Endothelial cell of umbilical vein (primary cell): ENCODE results near the gene ATP13A3. TPM values are rescaled to one million over a fixed set of nuclear protein-coding genes. Genes with fewer than 3 reads are reported as not detected.

Source experiments
- BruUV-seq: library from RNA; stranded (reverse); fragments of 400-500 nt; replicated peaks from 2 replicates; lab custom pipeline; 2021; lab: Mats Ljungman, UMichigan
- CTCF ChIA-PET: fragments of 300-600, 350-600 bp; sonication (Branson Sonifier 250); formaldehyde crosslinking; loops from one replicate; lab custom pipeline; 2021; ENCODE audit warnings: antibody characterized with exemption, inconsistent platforms; lab: Charles Lee
- POLR2A ChIA-PET: fragments of 300-600, 350-600 bp; sonication (Branson Sonifier 250); formaldehyde crosslinking; loops from one replicate; lab custom pipeline; 2021; ENCODE audit warnings: antibody characterized with exemption, inconsistent platforms; lab: Charles Lee
- DNase-seq: peaks from one replicate; pipeline ENCODE4 v3.0.0-alpha.2; 2011; ENCODE audit warnings: low read depth, low spot score
- FAIRE-seq: peaks from 2 replicates; lab custom pipeline; 2011; peaks lifted over from hg19 to GRCh38; lab: Jason Lieb, UNC
- H2AFZ ChIP-seq: 2 replicates; pipeline ENCODE4 v1.6.0; 2012; ENCODE audit warnings: low read depth, low read length, control low read depth, inconsistent platforms
- H3K27ac ChIP-seq: 2 replicates; pipeline ENCODE4 v1.5.1; 2011; ENCODE audit warnings: low read depth, mild to moderate bottlenecking, control low read depth, low read length, moderate library complexity; ENCODE audit not compliant: insufficient read depth
- H3K27me3 ChIP-seq, 2 experiments: 2 replicates each; pipeline versions ENCODE4 v1.6.0 to v1.6.1; 2011; ENCODE audit warnings: low read length in 2 of 2, mixed read lengths in 1 of 2; ENCODE audit not compliant: control insufficient read depth in 2 of 2, insufficient read depth in 2 of 2
- H3K36me3 ChIP-seq, 2 experiments: 2 replicates in 1 of 2; 3 replicates in 1 of 2; pipeline ENCODE4 v1.5.1; 2011; ENCODE audit warnings: low read length in 2 of 2, mild to moderate bottlenecking in 1 of 2, moderate library complexity in 1 of 2; ENCODE audit not compliant: control insufficient read depth in 2 of 2, insufficient read depth in 2 of 2; ENCODE audit errors: extremely low read depth in 1 of 2
- H3K4me1 ChIP-seq: 3 replicates; pipeline ENCODE4 v1.5.1; 2011; ENCODE audit warnings: mild to moderate bottlenecking, low read length; ENCODE audit not compliant: control insufficient read depth, insufficient read depth; ENCODE audit errors: extremely low read depth
- H3K4me2 ChIP-seq: 2 replicates; pipeline ENCODE4 v1.6.1; 2011; ENCODE audit warnings: low read length, control low read depth, mixed read lengths; ENCODE audit not compliant: insufficient read depth
- H3K4me3 ChIP-seq, 3 experiments: fragments of 200-600 bp in 1 of 3; sonication (generic), shearing (Covaris generic) in 1 of 3; replicated peaks in 1 of 3; 2 replicates each; pipeline ENCODE4 v1.5.1; 2011 to 2016; ENCODE audit warnings: control low read depth in 3 of 3, low read length in 3 of 3, mild to moderate bottlenecking in 2 of 3, inconsistent platforms in 1 of 3, low read depth in 1 of 3, moderate library complexity in 1 of 3; ENCODE audit not compliant: insufficient read depth in 1 of 3
- H3K79me2 ChIP-seq: 2 replicates; pipeline ENCODE4 v1.6.0; 2012; ENCODE audit warnings: low read length, inconsistent platforms; ENCODE audit not compliant: control insufficient read depth, insufficient read depth
- H3K9ac ChIP-seq: replicated peaks from 2 replicates; pipeline ENCODE3; 2011; ENCODE audit warnings: low read length, control low read depth; ENCODE audit not compliant: insufficient read depth; ENCODE audit errors: extremely low read depth
- H3K9me1 ChIP-seq: replicated peaks from 3 replicates; pipeline ENCODE4 v1.6.0; 2011; ENCODE audit warnings: mild to moderate bottlenecking, low read length; ENCODE audit not compliant: control insufficient read depth, insufficient read depth; ENCODE audit errors: extremely low read depth
- H3K9me3 ChIP-seq: replicated peaks from 2 replicates; pipeline ENCODE4 v1.5.1; 2012; ENCODE audit warnings: low read length, inconsistent platforms; ENCODE audit not compliant: control insufficient read depth, insufficient read depth
- H4K20me1 ChIP-seq: replicated peaks from 2 replicates; pipeline ENCODE3; 2011; ENCODE audit warnings: mild to moderate bottlenecking, low read length; ENCODE audit not compliant: control insufficient read depth, insufficient read depth; ENCODE audit errors: extremely low read depth
- CTCF ChIP-seq, 2 donors: IDR thresholded peaks; 1 replicate in 1 of 2; 2 replicates in 1 of 2; pipeline ENCODE4 v1.5.1; 2011; ENCODE audit warnings: low read length in 2 of 2, mild to moderate bottlenecking in 2 of 2, moderate library complexity in 2 of 2, control low read depth in 1 of 2, inconsistent platforms in 1 of 2, low read depth in 1 of 2; ENCODE audit not compliant: insufficient read depth in 1 of 2; ENCODE audit errors: extremely low read depth in 1 of 2
- EZH2 ChIP-seq: IDR thresholded peaks from 2 replicates; pipeline ENCODE4 v1.6.1; 2012; ENCODE audit warnings: borderline replicate concordance, low read depth, mild to moderate bottlenecking, moderate library complexity, low read length, inconsistent platforms; ENCODE audit not compliant: severe bottlenecking
- FOS ChIP-seq: IDR thresholded peaks from 2 replicates; pipeline ENCODE4 v1.6.1; 2011; ENCODE audit warnings: mild to moderate bottlenecking, low read length, moderate library complexity, borderline replicate concordance; ENCODE audit not compliant: insufficient read depth
- GATA2 ChIP-seq: IDR thresholded peaks from 2 replicates; pipeline ENCODE4 v1.7.0; 2011; ENCODE audit warnings: low read depth, mild to moderate bottlenecking, moderate library complexity, mixed read lengths, low read length; ENCODE audit not compliant: insufficient read length, insufficient read depth
- JUN ChIP-seq: IDR thresholded peaks from 2 replicates; pipeline ENCODE4 v1.6.1; 2011; ENCODE audit warnings: borderline replicate concordance, low read depth; ENCODE audit not compliant: insufficient read length, insufficient read depth
- MYC ChIP-seq: IDR thresholded peaks from one replicate; pipeline ENCODE4 v1.6.1; 2011; ENCODE audit warnings: mild to moderate bottlenecking, low read depth, low read length
- POLR2A ChIP-seq: IDR thresholded peaks from 2 replicates; pipeline ENCODE4 v1.6.1; 2012; ENCODE audit warnings: low read depth, mild to moderate bottlenecking, control low read depth, low read length
- POLR2AphosphoS5 ChIP-seq: IDR thresholded peaks from 2 replicates; pipeline ENCODE4 v1.6.1; 2012; ENCODE audit warnings: low read depth, mild to moderate bottlenecking, control low read depth, low read length, moderate library complexity; ENCODE audit not compliant: insufficient read depth
- dilution Hi-C: fragments of 300-500 bp; cut with MboI; formaldehyde crosslinking; loops from one replicate; pipeline ENCODE4 v1.15.0; 2019; ENCODE audit warnings: low sequenced_read_pairs; ENCODE audit not compliant: extremely low pct_ligation_motif_present
- intact Hi-C: fragments of 100-400 bp; cut with micrococcal nuclease; formaldehyde crosslinking; loops from one replicate; pipeline ENCODE4 v1.10.0; 2022
- polyA plus RNA-seq, 4 experiments: library from polyadenylated mRNA; depleted of rRNA in 3 of 4; stranded (reverse) in 3 of 4; unstranded in 1 of 4; fragments of >200 nt; gene quantifications; 2 replicates each; pipeline versions ENCODE4 v1.2.1 to v1.2.3, GENCODE V29; 2011 to 2012; ENCODE audit warnings: missing spikeins in 1 of 4
- total RNA-seq: library from RNA; stranded (reverse); gene quantifications from 2 replicates; pipeline ENCODE4 v1.2.3, GENCODE V29; 2021
- TF ChIP-seq, protein P1 (sequence below): IDR thresholded peaks from 2 replicates; pipeline ENCODE4 v1.6.1; 2011; ENCODE audit not compliant: insufficient read depth, insufficient read length

The ATP13A3 gene
- total and polyA plus RNA-seq, 2 donors (not counting 3 experiments of a cell fraction or from before 2014, with no cell fraction given), result 12.0 to 59.0 TPM

- H3K4me1 ChIP-seq, result no peaks in the 10 kb centered on the region
- no peak overlapping the region for H3K4me3 ChIP-seq
- no peaks in the 10 kb centered on the region for H3K36me3 ChIP-seq
- H3K4me2 ChIP-seq, result no peak overlapping the region
- TF ChIP-seq POLR2AphosphoS5, result no peak
- no peak for TF ChIP-seq FOS
- TF ChIP-seq EZH2, result no peak
- no peak for TF ChIP-seq GATA2
- no peak for TF ChIP-seq CTCF (IDR thresholded peaks at IDR 0.05; ENCODE audit: extremely low read depth in 1 of 2, insufficient read depth in 1 of 2, low read depth in 1 of 2, low read length in 2 of 2)
- TF ChIP-seq JUN, result no peak
- TF ChIP-seq MYC, result no peak
- no peak for TF ChIP-seq POLR2A
- TF ChIP-seq, protein P1, sequence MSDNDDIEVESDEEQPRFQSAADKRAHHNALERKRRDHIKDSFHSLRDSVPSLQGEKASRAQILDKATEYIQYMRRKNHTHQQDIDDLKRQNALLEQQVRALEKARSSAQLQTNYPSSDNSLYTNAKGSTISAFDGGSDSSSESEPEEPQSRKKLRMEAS, result no peak
- POLR2A ChIA-PET, result no interaction called here
- H3K9me3 ChIP-seq, result no peaks in the 10 kb centered on the region
- CTCF ChIA-PET, result interaction anchor here (1.0 kb wide), 1 partner anchor 39 kb away, joined by 4 read pairs; no protein-coding TSS in a partner anchor
- FAIRE-seq (no peak), DNase-seq (no peak)
- H4K20me1 ChIP-seq, result no peaks in the 10 kb centered on the region
- no TSS peak for BruUV-seq
- dilution Hi-C loops (no loop called here), intact Hi-C loops (no loop called here)
- H3K27me3 ChIP-seq, result peaks cover 6 to 21% of the 10 kb centered on the region in 2 experiments
- H3K79me2 ChIP-seq, result no peaks in the 10 kb centered on the region
- no peak overlapping the region for H2AFZ ChIP-seq
- no peaks in the 10 kb centered on the region for H3K9me1 ChIP-seq
- H3K27ac ChIP-seq, result no peak overlapping the region
- no peak overlapping the region for H3K9ac ChIP-seq
Measured at GRCh38 chr3:194382892-194383223, 103.9 kb downstream of the ATP13A3 start.
